Parathyroid adenoma (tissue), 2 donors: Measurements from ENCODE around the gene CD6.

ENCODE experiments used
- H2AFZ ChIP-seq: fragments of 300-600 bp; sonication (generic); one replicate; pipeline ENCODE4 v1.7.0; 2017; ENCODE audit warnings: antibody characterized with exemption, mild to moderate bottlenecking
- H3K27ac ChIP-seq: fragments of 300-600 bp; sonication (generic); one replicate; pipeline ENCODE4 v1.7.0; 2017
- H3K27me3 ChIP-seq: fragments of 300-600 bp; sonication (generic); one replicate; pipeline ENCODE4 v1.7.0; 2017; ENCODE audit warnings: low read length; ENCODE audit not compliant: control insufficient read depth, insufficient read depth
- H3K36me3 ChIP-seq: fragments of 300-600 bp; sonication (generic); one replicate; pipeline ENCODE4 v1.7.0; 2017; ENCODE audit warnings: low read length; ENCODE audit not compliant: control insufficient read depth, insufficient read depth
- H3K4me1 ChIP-seq: fragments of 300-600 bp; sonication (generic); one replicate; pipeline ENCODE4 v1.7.0; 2017; ENCODE audit warnings: control low read depth
- H3K4me2 ChIP-seq: fragments of 300-600 bp; sonication (generic); one replicate; pipeline ENCODE4 v1.7.0; 2017; ENCODE audit warnings: low read length
- H3K4me3 ChIP-seq: fragments of 300-600 bp; sonication (generic); one replicate; pipeline ENCODE4 v1.7.0; 2017; ENCODE audit warnings: low read depth, low read length
- H3K79me2 ChIP-seq: fragments of 300-600 bp; sonication (generic); one replicate; pipeline ENCODE4 v1.7.0; 2017; ENCODE audit warnings: control low read depth
- H3K9ac ChIP-seq: fragments of 300-600 bp; sonication (generic); one replicate; pipeline ENCODE4 v1.7.0; 2017; ENCODE audit warnings: mild to moderate bottlenecking
- H3K9me3 ChIP-seq: fragments of 300-600 bp; sonication (generic); one replicate; pipeline ENCODE4 v1.7.0; 2017; ENCODE audit warnings: low read length; ENCODE audit not compliant: control insufficient read depth
- CTCF ChIP-seq: fragments of 300-600 bp; sonication (generic); IDR thresholded peaks from one replicate; pipeline ENCODE4 v1.7.0; 2017; ENCODE audit warnings: antibody characterized with exemption, mild to moderate bottlenecking
- donor health status: primary hyperparathyroidism.

The CD6 gene

GRCh38 chr11:60960405-60960804 lies 11.1 kb upstream of the CD6 start:
- no peaks in the 10 kb centered on the region for H3K79me2 ChIP-seq
- H2AFZ ChIP-seq: no peak overlapping the region
- H3K9me3 ChIP-seq: no peaks in the 10 kb centered on the region
- H3K4me3 ChIP-seq: no peak overlapping the region
- no peak overlapping the region for H3K9ac ChIP-seq
- no peaks in the 10 kb centered on the region for H3K36me3 ChIP-seq
- no peak overlapping the region for H3K27ac ChIP-seq
- no peaks in the 10 kb centered on the region for H3K4me1 ChIP-seq
- TF ChIP-seq CTCF: no peak
- no peak overlapping the region for H3K4me2 ChIP-seq
- H3K27me3 ChIP-seq: no peaks in the 10 kb centered on the region

DNA sequence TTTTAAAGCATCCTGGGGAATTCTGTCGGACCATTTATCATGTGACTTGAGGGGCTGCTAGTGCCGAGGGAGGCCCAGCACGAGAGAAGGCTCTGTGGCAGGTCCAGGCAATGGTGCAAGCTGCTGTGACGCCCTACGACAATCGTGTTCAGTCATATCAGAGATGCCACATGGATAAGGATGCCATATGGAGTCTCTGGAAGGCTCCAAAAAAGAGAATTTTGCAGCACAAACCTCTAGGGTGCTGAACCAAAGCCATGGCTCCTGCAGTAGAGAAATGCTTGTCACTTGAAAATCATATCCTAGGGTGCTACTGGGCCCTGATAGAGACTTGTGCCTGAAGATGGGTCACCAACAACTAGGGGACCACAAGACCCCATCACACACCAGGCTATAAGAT lies 6.7 kb upstream of the CD6 start:
- no peak for TF ChIP-seq CTCF
- Histone ChIP-seq H3K4me2 (no peak overlapping the region), H3K9ac (no peak overlapping the region), H3K36me3 (no peaks in the 10 kb centered on the region), H3K27ac (no peak overlapping the region), H3K4me3 (no peak overlapping the region), H3K79me2 (no peaks in the 10 kb centered on the region), H3K4me1 (no peaks in the 10 kb centered on the region), H3K9me3 (no peaks in the 10 kb centered on the region), H3K27me3 (no peaks in the 10 kb centered on the region), H2AFZ (no peak overlapping the region)

- Histone ChIP-seq H3K4me2 (no peak overlapping the region), H3K9ac (no peak overlapping the region)
These were observed 4.6 kb upstream of the CD6 start for GRCh38 chr11:60966890-60967289.

DNA sequence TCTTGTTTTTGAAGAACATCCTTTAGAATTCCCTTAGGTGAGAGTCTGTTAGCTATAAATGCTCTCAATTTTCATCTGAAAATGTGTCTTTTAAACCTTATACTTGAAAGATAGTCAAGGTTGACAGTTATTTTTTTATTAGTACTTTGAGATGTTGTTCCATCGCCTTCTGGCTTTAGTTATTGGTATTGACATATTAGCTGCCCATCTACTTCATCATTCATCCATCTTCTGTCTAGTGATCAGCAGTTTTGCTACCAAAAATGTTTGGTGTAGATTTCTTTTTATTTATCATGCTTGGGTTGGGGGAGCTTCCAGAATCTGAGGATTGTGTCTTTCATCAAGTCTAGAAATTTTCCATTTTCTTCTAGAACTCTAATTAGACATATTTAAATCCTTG lies 3.3 kb upstream of the CD6 start:
- no peak for TF ChIP-seq CTCF
- no peaks in the 10 kb centered on the region for H3K4me1 ChIP-seq
- H3K79me2 ChIP-seq: no peaks in the 10 kb centered on the region
- no peak overlapping the region for H3K4me2 ChIP-seq
- H3K27me3 ChIP-seq: no peaks in the 10 kb centered on the region
- no peak overlapping the region for H3K9ac ChIP-seq
- no peak overlapping the region for H3K27ac ChIP-seq
- H2AFZ ChIP-seq: no peak overlapping the region
- no peak overlapping the region for H3K4me3 ChIP-seq
- H3K36me3 ChIP-seq: no peaks in the 10 kb centered on the region
- H3K9me3 ChIP-seq: no peaks in the 10 kb centered on the region

More at GRCh38 chr11:60966890-60967289, 4.6 kb upstream of the CD6 start:
- no peak overlapping the region for H2AFZ ChIP-seq
- H3K4me3 ChIP-seq: no peak overlapping the region
- H3K9me3 ChIP-seq: no peaks in the 10 kb centered on the region
- no peaks in the 10 kb centered on the region for H3K27me3 ChIP-seq
- H3K27ac ChIP-seq: no peak overlapping the region
- TF ChIP-seq CTCF: no peak
- no peaks in the 10 kb centered on the region for H3K79me2 ChIP-seq
- H3K36me3 ChIP-seq: no peaks in the 10 kb centered on the region
- H3K4me1 ChIP-seq: no peaks in the 10 kb centered on the region

DNA sequence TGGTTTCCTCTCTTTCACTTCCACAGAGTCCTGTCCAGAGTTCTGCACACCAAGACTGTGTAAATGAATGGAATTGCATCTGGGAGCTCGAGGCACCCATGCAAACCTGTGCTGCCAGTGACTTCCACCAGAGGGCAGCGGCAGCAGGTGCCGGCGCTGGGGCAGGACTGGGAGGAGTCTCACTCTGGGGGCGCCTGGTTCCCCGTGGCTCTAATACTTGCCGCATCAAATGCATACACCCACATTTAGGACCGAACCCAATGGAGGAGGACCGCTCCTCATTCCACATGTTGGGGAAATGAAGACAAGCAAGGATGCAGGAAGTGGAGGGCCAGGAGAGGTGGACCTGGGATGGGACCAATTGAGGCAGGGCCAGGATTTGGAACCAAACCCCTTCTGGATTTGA lies 1.1 kb upstream of the CD6 start:
- Histone ChIP-seq H3K27ac (no peak overlapping the region), H2AFZ (no peak overlapping the region), H3K4me3 (no peak overlapping the region), H3K4me2 (no peak overlapping the region), H3K36me3 (no peaks in the 10 kb centered on the region), H3K4me1 (no peaks in the 10 kb centered on the region), H3K79me2 (no peaks in the 10 kb centered on the region), H3K9ac (no peak overlapping the region), H3K27me3 (no peaks in the 10 kb centered on the region), H3K9me3 (no peaks in the 10 kb centered on the region)
- TF ChIP-seq CTCF: peak; percentile 73
